DND-41 (cell line): ENCODE results near the gene ZNF202.

ENCODE experiments used
- EZH2 ChIP-seq: IDR thresholded peaks from 3 replicates; pipeline ENCODE4 v1.6.1; 2012; ENCODE audit warnings: borderline replicate concordance, low read depth, mild to moderate bottlenecking, moderate library complexity, low read length, inconsistent platforms; ENCODE audit not compliant: severe bottlenecking
- TF ChIP-seq, protein P1 (sequence below): IDR thresholded peaks from 2 replicates; pipeline ENCODE4 v1.5.1; 2012; ENCODE audit warnings: borderline replicate concordance, low read length, moderate library complexity, mild to moderate bottlenecking; ENCODE audit not compliant: poor library complexity, severe bottlenecking; ENCODE audit errors: extremely low read depth

DNA sequence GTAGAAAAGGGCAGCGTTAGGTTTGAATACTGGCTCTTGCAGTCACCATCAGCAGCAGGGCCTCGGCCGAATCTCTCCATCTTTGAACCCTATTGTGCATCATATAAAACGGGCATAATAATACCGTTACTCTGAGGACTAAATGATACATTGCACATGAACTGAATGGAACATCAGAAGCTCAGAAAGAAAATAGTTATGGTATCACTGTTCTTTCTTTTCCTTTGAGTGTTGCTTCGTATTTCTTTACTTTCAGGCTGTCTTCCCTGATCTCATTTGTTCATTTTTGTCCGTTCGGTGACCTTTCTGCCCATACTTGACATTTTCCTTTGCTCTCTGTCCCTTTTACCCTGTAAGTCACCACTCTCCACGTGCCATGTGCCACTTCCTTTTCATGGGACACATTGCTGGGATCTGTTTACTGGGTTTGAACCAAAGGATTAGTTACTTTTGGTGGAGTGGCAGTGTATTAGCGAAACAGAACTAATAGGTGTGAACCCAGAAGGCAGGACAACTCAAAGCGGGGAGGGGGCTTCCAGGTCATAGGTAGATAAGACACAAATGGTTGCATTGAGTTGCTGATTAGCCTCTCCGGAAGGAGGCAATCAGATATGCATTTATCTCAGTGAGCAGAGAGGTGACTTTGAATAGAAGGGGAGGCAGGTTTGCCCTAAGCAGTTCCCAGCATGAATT lies 717 bp upstream of the ZNF202 start:
- TF ChIP-seq, protein P1, sequence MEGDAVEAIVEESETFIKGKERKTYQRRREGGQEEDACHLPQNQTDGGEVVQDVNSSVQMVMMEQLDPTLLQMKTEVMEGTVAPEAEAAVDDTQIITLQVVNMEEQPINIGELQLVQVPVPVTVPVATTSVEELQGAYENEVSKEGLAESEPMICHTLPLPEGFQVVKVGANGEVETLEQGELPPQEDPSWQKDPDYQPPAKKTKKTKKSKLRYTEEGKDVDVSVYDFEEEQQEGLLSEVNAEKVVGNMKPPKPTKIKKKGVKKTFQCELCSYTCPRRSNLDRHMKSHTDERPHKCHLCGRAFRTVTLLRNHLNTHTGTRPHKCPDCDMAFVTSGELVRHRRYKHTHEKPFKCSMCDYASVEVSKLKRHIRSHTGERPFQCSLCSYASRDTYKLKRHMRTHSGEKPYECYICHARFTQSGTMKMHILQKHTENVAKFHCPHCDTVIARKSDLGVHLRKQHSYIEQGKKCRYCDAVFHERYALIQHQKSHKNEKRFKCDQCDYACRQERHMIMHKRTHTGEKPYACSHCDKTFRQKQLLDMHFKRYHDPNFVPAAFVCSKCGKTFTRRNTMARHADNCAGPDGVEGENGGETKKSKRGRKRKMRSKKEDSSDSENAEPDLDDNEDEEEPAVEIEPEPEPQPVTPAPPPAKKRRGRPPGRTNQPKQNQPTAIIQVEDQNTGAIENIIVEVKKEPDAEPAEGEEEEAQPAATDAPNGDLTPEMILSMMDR = no peak
- TF ChIP-seq EZH2 = no peak
